Adrenal gland (tissue), 5 donors: ENCODE measurements around the gene DLG5.

Source experiments
- CTCF ChIP-seq, 6 experiments: fragments of 450-650 bp in 4 of 6; fragments of 200-600 bp in 2 of 6; sonication (generic) in 1 of 6; IDR thresholded peaks; 1 replicate in 5 of 6; 2 replicates in 1 of 6; pipeline versions ENCODE4 v1.5.1 to v1.8.0; 2016 to 2021; ENCODE audit warnings: antibody characterized with exemption in 6 of 6, mild to moderate bottlenecking in 2 of 6, moderate library complexity in 1 of 6
- POLR2A ChIP-seq, 2 donors: fragments of 450-650 bp; IDR thresholded peaks; one replicate each; pipeline ENCODE4 v1.6.1; 2017; ENCODE audit warnings: antibody characterized with exemption in 2 of 2, mild to moderate bottlenecking in 2 of 2, moderate library complexity in 1 of 2
- donor health status: DM: no; HTN: no; CAD: no.

GRCh38 chr10:77910524-77911145 lies 15.9 kb downstream of the DLG5 start:
- no peak for TF ChIP-seq CTCF (IDR thresholded peaks at IDR 0.05)
- TF ChIP-seq POLR2A (IDR thresholded peaks at IDR 0.05) = no peak
